Measurements from ENCODE around the gene GP5.

- TF ChIP-seq POLR2A (IDR thresholded peaks at IDR 0.05) (no peak), CTCF (IDR thresholded peaks at IDR 0.05) (no peak)
Observed at GRCh38 chr3:194360568-194360967, 38.5 kb downstream of the GP5 start.
